H9 (cell line): Measurements from ENCODE around the gene ZNRF4. TPM values are rescaled to one million over a fixed set of nuclear protein-coding genes. Genes with fewer than 3 reads are reported as not detected.
A peak's percentile ranks its signal among the peaks of the same experiment; 100 is the strongest.
"Not testable (repeated sequence)": the region's sequence is repeated elsewhere in the genome, so short reads cannot be mapped to it uniquely, and the experiment has no call there.

Experiments used
- DNase-seq: peaks from one replicate; pipeline ENCODE4 v3.0.0-alpha.2; 2017
- H2AFZ ChIP-seq: one replicate; pipeline ENCODE4 v1.6.1; 2013; ENCODE audit warnings: mild to moderate bottlenecking, low read length, control low read depth, moderate library complexity
- H2AK5ac ChIP-seq: 2 replicates; pipeline ENCODE4 v1.6.1; 2013; ENCODE audit warnings: low read length, control low read depth, mixed read lengths; ENCODE audit not compliant: insufficient read length
- H2BK120ac ChIP-seq: one replicate; pipeline ENCODE4 v1.6.1; 2013; ENCODE audit warnings: low read depth, mild to moderate bottlenecking, low read length, control low read depth, inconsistent platforms; ENCODE audit not compliant: poor library complexity, severe bottlenecking
- H2BK12ac ChIP-seq: 2 replicates; pipeline ENCODE4 v1.6.1; 2013; ENCODE audit warnings: low read length, control low read depth, mixed read lengths, low read depth; ENCODE audit not compliant: insufficient read length
- H2BK15ac ChIP-seq: 2 replicates; pipeline ENCODE4 v1.6.1; 2013; ENCODE audit warnings: low read depth, low read length, control low read depth
- H2BK20ac ChIP-seq: one replicate; pipeline ENCODE4 v1.6.1; 2013; ENCODE audit warnings: low read depth, mild to moderate bottlenecking, low read length, control low read depth, inconsistent platforms; ENCODE audit not compliant: poor library complexity, severe bottlenecking
- H2BK5ac ChIP-seq: 2 replicates; pipeline ENCODE4 v1.6.1; 2013; ENCODE audit warnings: low read length, control low read depth, mixed read lengths; ENCODE audit not compliant: insufficient read length
- H3K14ac ChIP-seq: 2 replicates; pipeline ENCODE4 v1.6.1; 2013; ENCODE audit warnings: low read length, control low read depth; ENCODE audit not compliant: insufficient read depth
- H3K18ac ChIP-seq: 2 replicates; pipeline ENCODE4 v1.6.1; 2013; ENCODE audit warnings: low read depth, mild to moderate bottlenecking, mixed read lengths, low read length, control low read depth; ENCODE audit not compliant: insufficient read length
- H3K23ac ChIP-seq: 2 replicates; pipeline ENCODE4 v1.6.1; 2013; ENCODE audit warnings: low read length, control low read depth, mixed read lengths, low read depth; ENCODE audit not compliant: insufficient read length
- H3K23me2 ChIP-seq: 2 replicates; pipeline ENCODE4 v1.6.1; 2013; ENCODE audit warnings: low read depth, mild to moderate bottlenecking, mixed read lengths, low read length, control low read depth; ENCODE audit not compliant: insufficient read length, poor library complexity, severe bottlenecking
- H3K27ac ChIP-seq: 2 replicates; pipeline ENCODE4 v1.5.1; 2013; ENCODE audit warnings: low read length, control low read depth, mixed read lengths, low read depth; ENCODE audit not compliant: insufficient read length
- H3K27me3 ChIP-seq: 2 replicates; pipeline ENCODE4 v1.6.1; 2013; ENCODE audit warnings: low read length, control low read depth, inconsistent platforms; ENCODE audit not compliant: insufficient read depth
- H3K4ac ChIP-seq: 2 replicates; pipeline ENCODE4 v1.6.1; 2013; ENCODE audit warnings: low read depth, mild to moderate bottlenecking, control low read depth, inconsistent platforms, low read length, moderate library complexity
- H3K4me1 ChIP-seq: 2 replicates; pipeline ENCODE4 v1.6.1; 2013; ENCODE audit warnings: low read length, control low read depth, inconsistent platforms; ENCODE audit not compliant: insufficient read depth
- H3K4me2 ChIP-seq: 2 replicates; pipeline ENCODE4 v1.6.1; 2013; ENCODE audit warnings: low read length, control low read depth, mixed read lengths; ENCODE audit not compliant: insufficient read length, insufficient read depth
- H3K56ac ChIP-seq: 2 replicates; pipeline ENCODE4 v1.6.1; 2013; ENCODE audit warnings: low read depth, mild to moderate bottlenecking, mixed read lengths, low read length, control low read depth; ENCODE audit not compliant: insufficient read length
- H3K79me1 ChIP-seq: 2 replicates; pipeline ENCODE4 v1.6.1; 2013; ENCODE audit warnings: low read depth, mild to moderate bottlenecking, moderate library complexity, low read length, control low read depth, inconsistent platforms; ENCODE audit not compliant: insufficient read depth, poor library complexity, severe bottlenecking
- H3K79me2 ChIP-seq: 2 replicates; pipeline ENCODE4 v1.6.1; 2013; ENCODE audit warnings: low read length, control low read depth, inconsistent platforms; ENCODE audit not compliant: insufficient read depth
- H3K9ac ChIP-seq: 2 replicates; pipeline ENCODE4 v1.6.1; 2013; ENCODE audit warnings: low read length, control low read depth, mixed read lengths; ENCODE audit not compliant: insufficient read length; ENCODE audit errors: extremely low read depth
- H3K9me3 ChIP-seq: one replicate; pipeline ENCODE4 v1.6.1; 2013; ENCODE audit warnings: low read depth, low read length, inconsistent platforms; ENCODE audit not compliant: control insufficient read depth
- H3T11ph ChIP-seq: one replicate; pipeline ENCODE4 v1.6.1; 2013; ENCODE audit warnings: mild to moderate bottlenecking, low read length, control low read depth, inconsistent platforms
- H4K20me1 ChIP-seq: one replicate; pipeline ENCODE4 v1.6.1; 2013; ENCODE audit not compliant: control insufficient read depth, insufficient read length, insufficient read depth
- H4K5ac ChIP-seq: 2 replicates; pipeline ENCODE4 v1.6.1; 2013; ENCODE audit warnings: low read depth, mild to moderate bottlenecking, mixed read lengths, low read length, control low read depth; ENCODE audit not compliant: insufficient read length
- H4K8ac ChIP-seq: replicated peaks from 2 replicates; pipeline ENCODE4 v1.6.1; 2013; ENCODE audit warnings: low read length, control low read depth, mixed read lengths, low read depth; ENCODE audit not compliant: insufficient read length
- H4K91ac ChIP-seq: 2 replicates; pipeline ENCODE4 v1.6.1; 2013; ENCODE audit warnings: low read depth, mild to moderate bottlenecking, moderate library complexity, mixed read lengths, low read length, control low read depth; ENCODE audit not compliant: insufficient read length
- H3K27ac Mint-ChIP-seq, 3 experiments: 2 replicates in 2 of 3; 3 replicates in 1 of 3; pipeline ENCODE4 v1.8.0; 2020 to 2021; ENCODE audit warnings: mixed read lengths in 3 of 3, mild to moderate bottlenecking in 1 of 3, moderate library complexity in 1 of 3
- H3K27me3 Mint-ChIP-seq: 2 replicates; pipeline ENCODE4 v1.8.0; 2021; ENCODE audit warnings: low read depth, mild to moderate bottlenecking, moderate library complexity, mixed read lengths
- H3K36me3 Mint-ChIP-seq, 3 experiments: 2 replicates in 2 of 3; 3 replicates in 1 of 3; pipeline ENCODE4 v1.8.0; 2020 to 2021; ENCODE audit warnings: low read depth in 3 of 3, mixed read lengths in 3 of 3; ENCODE audit not compliant: insufficient read depth in 1 of 3
- H3K4me1 Mint-ChIP-seq, 2 experiments: 2 replicates each; pipeline ENCODE4 v1.8.0; 2020; ENCODE audit warnings: mixed read lengths in 2 of 2
- H3K4me3 Mint-ChIP-seq, 2 experiments: 2 replicates in 1 of 2; 3 replicates in 1 of 2; pipeline ENCODE4 v1.8.0; 2020 to 2021; ENCODE audit warnings: mild to moderate bottlenecking in 2 of 2, mixed read lengths in 2 of 2, moderate library complexity in 1 of 2
- H3K9me3 Mint-ChIP-seq, 2 experiments: 2 replicates in 1 of 2; 3 replicates in 1 of 2; pipeline ENCODE4 v1.8.0; 2020; ENCODE audit warnings: mild to moderate bottlenecking in 2 of 2, mixed read lengths in 2 of 2, moderate library complexity in 1 of 2
- CTCF ChIP-seq: fragments of 200-600 bp; sonication (generic); conservative IDR thresholded peaks from 3 replicates; pipeline ENCODE4 v1.8.0; 2021; ENCODE audit warnings: antibody characterized with exemption, mild to moderate bottlenecking
- WGBS: extraction: QIAGEN DNeasy Blood & Tissue Kit; methylation state at CpG from one replicate; pipeline ENCODE4 v1.1.7; 2013; ENCODE audit warnings: missing lambda C conversion rate, low lambda C conversion rate, mixed read lengths; ENCODE audit not compliant: insufficient read length; ENCODE audit errors: extremely low coverage; 5-methylcytosine and 5-hydroxymethylcytosine counted together
- long read RNA-seq: library from polyadenylated mRNA; unstranded; transcript quantifications from one replicate; pipeline ENCODE4 v2.0.0, GENCODE V29; 2020
- total RNA-seq: library from RNA; stranded (reverse); gene quantifications from 2 replicates; pipeline ENCODE4 v1.2.1, GENCODE V29; 2021

ZNRF4 gene
- total RNA-seq: not detected in 2 replicates
- long read RNA-seq: 0 reads

- peaks cover 35% of the 10 kb centered on the region for H3K27me3 Mint-ChIP-seq
- no peak for DNase-seq
Measured at GRCh38 chr19:5455367-5456129, at the start of gene ZNRF4. ZNRF4 (plus strand) TSS chr19:5455417; CDS start chr19:5455492, 75 bp downstream.

GRCh38 chr19:5406198-5406597 is 49.0 kb upstream of the ZNRF4 start:
- H3K27me3 Mint-ChIP-seq: peaks cover 54% of the 10 kb centered on the region
- H3K9ac ChIP-seq, H3K23me2 ChIP-seq, H3K36me3 Mint-ChIP-seq, H3K27me3 ChIP-seq, H2AFZ ChIP-seq, H3K4me3 Mint-ChIP-seq, H3K23ac ChIP-seq, H4K8ac ChIP-seq, H2BK5ac ChIP-seq, H2BK20ac ChIP-seq, H3K9me3 ChIP-seq, H4K20me1 ChIP-seq, H3T11ph ChIP-seq, H3K4me2 ChIP-seq, H4K5ac ChIP-seq, H2AK5ac ChIP-seq, H2BK12ac ChIP-seq, H3K56ac ChIP-seq, H3K14ac ChIP-seq, H3K4ac ChIP-seq, DNase-seq, H3K27ac Mint-ChIP-seq, H3K27ac ChIP-seq, H2BK120ac ChIP-seq, H3K18ac ChIP-seq, H3K4me1 ChIP-seq, H2BK15ac ChIP-seq, H3K79me1 ChIP-seq, H4K91ac ChIP-seq, H3K79me2 ChIP-seq: not testable (repeated sequence)
- no CpG with 5 or more reads among the region's 6 CpGs for WGBS
- peaks cover 9 to 15% of the 10 kb centered on the region in 2 experiments for H3K9me3 Mint-ChIP-seq
- H3K4me1 Mint-ChIP-seq: peaks cover 0 to 15% of the 10 kb centered on the region in 2 experiments; a peak in 3 of 4 replicates

More at GRCh38 chr19:5455367-5456129, at the start of gene ZNRF4:
- Histone ChIP-seq H2AK5ac (no peak within 1 kb of the TSS), H3K79me1 (no peaks in the 10 kb centered on the region), H3K23ac (no peak within 1 kb of the TSS), H3K79me2 (no peaks in the 10 kb centered on the region), H3K27ac (no peak within 1 kb of the TSS), H2BK15ac (no peak within 1 kb of the TSS), H3K23me2 (no peaks in the 10 kb centered on the region), H2BK5ac (no peak within 1 kb of the TSS), H3K4ac (no peak within 1 kb of the TSS), H3K4me2 (no peak within 1 kb of the TSS), H3K18ac (peak within 1 kb of the TSS; percentile 7), H4K20me1 (no peaks in the 10 kb centered on the region), H3K56ac (no peak within 1 kb of the TSS), H4K5ac (no peak within 1 kb of the TSS), H3K14ac (no peak within 1 kb of the TSS; the same call in 1 of the 2 replicates), H3K4me1 (no peaks in the 10 kb centered on the region), H2BK120ac (no peak within 1 kb of the TSS), H3K9me3 (no peaks in the 10 kb centered on the region), H4K8ac (no peak within 1 kb of the TSS), H2BK12ac (no peak within 1 kb of the TSS), H2BK20ac (no peak within 1 kb of the TSS), H3T11ph (no peak within 1 kb of the TSS), H3K9ac (no peak within 1 kb of the TSS), H3K27me3 (no peaks in the 10 kb centered on the region), H4K91ac (no peak within 1 kb of the TSS), H2AFZ (no peak within 1 kb of the TSS)
- TF ChIP-seq CTCF: no peak
- H3K27ac Mint-ChIP-seq: no peak within 1 kb of the TSS
- H3K4me1 Mint-ChIP-seq: no peaks in the 10 kb centered on the region
- H3K36me3 Mint-ChIP-seq: no peaks in the 10 kb centered on the region; a peak in 2 of 7 replicates
- WGBS: no CpG with 5 or more reads among the region's 62 CpGs
- H3K4me3 Mint-ChIP-seq: no peak within 1 kb of the TSS
- H3K9me3 Mint-ChIP-seq: no peaks in the 10 kb centered on the region
